ENCODE data around the gene GSTT2. TPM values are rescaled to one million over a fixed set of nuclear protein-coding genes. Genes with fewer than 3 reads are reported as not detected.

Gene GSTT2
- total RNA-seq, 4 donors from 2014 or later = 0.81 TPM; not detected in 3

DNA sequence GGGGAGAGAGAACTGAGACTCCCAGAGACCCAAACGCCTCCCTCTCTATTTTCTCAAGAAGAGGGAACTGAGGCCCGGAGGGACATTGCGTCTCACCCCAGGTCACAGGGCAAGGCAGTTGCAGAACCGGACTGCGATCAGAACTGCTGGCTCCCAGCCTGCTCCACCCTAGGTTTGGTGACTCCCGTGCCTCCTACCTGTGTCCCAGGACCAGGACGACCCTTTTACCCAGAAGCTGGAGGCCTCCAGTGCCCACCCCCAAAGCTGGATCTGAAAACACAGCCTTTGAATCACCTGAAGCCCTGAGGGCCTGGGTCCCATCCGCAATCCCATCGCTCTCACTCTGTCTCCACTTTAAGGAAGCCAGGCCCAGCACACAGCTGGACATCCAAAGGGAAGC lies 24.0 kb downstream of the GSTT2 start:
- Histone ChIP-seq H3K27ac (no peak overlapping the region), H3K36me3 (no peaks in the 10 kb centered on the region), H3K27me3 (no peaks in the 10 kb centered on the region), H3K4me1 (no peaks in the 10 kb centered on the region), H3K4me3 (no peak overlapping the region), H3K9me3 (no peaks in the 10 kb centered on the region)
- no peak for DNase-seq (ENCODE audit: low spot score in 2 of 2)
- TF ChIP-seq, protein P1, sequence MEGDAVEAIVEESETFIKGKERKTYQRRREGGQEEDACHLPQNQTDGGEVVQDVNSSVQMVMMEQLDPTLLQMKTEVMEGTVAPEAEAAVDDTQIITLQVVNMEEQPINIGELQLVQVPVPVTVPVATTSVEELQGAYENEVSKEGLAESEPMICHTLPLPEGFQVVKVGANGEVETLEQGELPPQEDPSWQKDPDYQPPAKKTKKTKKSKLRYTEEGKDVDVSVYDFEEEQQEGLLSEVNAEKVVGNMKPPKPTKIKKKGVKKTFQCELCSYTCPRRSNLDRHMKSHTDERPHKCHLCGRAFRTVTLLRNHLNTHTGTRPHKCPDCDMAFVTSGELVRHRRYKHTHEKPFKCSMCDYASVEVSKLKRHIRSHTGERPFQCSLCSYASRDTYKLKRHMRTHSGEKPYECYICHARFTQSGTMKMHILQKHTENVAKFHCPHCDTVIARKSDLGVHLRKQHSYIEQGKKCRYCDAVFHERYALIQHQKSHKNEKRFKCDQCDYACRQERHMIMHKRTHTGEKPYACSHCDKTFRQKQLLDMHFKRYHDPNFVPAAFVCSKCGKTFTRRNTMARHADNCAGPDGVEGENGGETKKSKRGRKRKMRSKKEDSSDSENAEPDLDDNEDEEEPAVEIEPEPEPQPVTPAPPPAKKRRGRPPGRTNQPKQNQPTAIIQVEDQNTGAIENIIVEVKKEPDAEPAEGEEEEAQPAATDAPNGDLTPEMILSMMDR (IDR thresholded peaks at IDR 0.05) = no peak
- no peak for TF ChIP-seq POLR2A (IDR thresholded peaks at IDR 0.05)
- no peak for TF ChIP-seq EP300 (IDR thresholded peaks at IDR 0.05)
- TF ChIP-seq POLR2AphosphoS5 (IDR thresholded peaks at IDR 0.05) = no peak
- 62% methylated on average over 9 of the region's 9 CpGs for WGBS

DNA sequence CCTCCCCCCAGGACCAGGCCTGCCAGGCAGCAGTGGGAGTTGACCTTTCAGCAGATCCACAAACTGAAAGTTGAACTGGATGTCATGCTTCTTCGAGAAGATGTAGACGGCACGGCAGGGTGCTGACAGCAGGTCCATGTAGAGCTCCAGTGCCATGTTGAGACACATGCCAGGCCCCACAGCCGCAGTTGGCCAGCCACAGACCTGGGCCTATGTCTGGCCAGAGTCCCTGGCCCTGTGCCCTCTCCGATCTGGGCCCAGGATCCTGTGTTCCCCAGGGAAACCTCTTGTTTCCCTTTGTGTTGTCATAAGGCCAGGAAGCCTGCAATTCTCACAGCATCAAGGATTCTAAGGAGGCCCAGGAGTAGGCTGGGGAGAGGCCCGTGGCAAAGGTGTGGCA lies 25.3 kb downstream of the GSTT2 start, which contains the start of gene GSTT4:
Gene GSTT4 (minus strand): TSS at position 253 of the 400 bp plus-strand sequence. CDS start 97 bp downstream, at position 156.
- WGBS = 74% methylated on average over 6 of the region's 6 CpGs
- Histone ChIP-seq H3K4me1 (no peaks in the 10 kb centered on the region), H3K9me3 (no peaks in the 10 kb centered on the region), H3K4me3 (no peak within 1 kb of the TSS), H3K27ac (no peak within 1 kb of the TSS), H3K36me3 (no peaks in the 10 kb centered on the region), H3K27me3 (no peaks in the 10 kb centered on the region)
- TF ChIP-seq POLR2A (IDR thresholded peaks at IDR 0.05) = no peak
- TF ChIP-seq, protein P1 (IDR thresholded peaks at IDR 0.05) = no peak
- no peak for TF ChIP-seq EP300 (IDR thresholded peaks at IDR 0.05)
- TF ChIP-seq POLR2AphosphoS5 (IDR thresholded peaks at IDR 0.05) = no peak
- peak in 1 of 2 donors; percentile 74 for DNase-seq (ENCODE audit: low spot score in 2 of 2)

DNA sequence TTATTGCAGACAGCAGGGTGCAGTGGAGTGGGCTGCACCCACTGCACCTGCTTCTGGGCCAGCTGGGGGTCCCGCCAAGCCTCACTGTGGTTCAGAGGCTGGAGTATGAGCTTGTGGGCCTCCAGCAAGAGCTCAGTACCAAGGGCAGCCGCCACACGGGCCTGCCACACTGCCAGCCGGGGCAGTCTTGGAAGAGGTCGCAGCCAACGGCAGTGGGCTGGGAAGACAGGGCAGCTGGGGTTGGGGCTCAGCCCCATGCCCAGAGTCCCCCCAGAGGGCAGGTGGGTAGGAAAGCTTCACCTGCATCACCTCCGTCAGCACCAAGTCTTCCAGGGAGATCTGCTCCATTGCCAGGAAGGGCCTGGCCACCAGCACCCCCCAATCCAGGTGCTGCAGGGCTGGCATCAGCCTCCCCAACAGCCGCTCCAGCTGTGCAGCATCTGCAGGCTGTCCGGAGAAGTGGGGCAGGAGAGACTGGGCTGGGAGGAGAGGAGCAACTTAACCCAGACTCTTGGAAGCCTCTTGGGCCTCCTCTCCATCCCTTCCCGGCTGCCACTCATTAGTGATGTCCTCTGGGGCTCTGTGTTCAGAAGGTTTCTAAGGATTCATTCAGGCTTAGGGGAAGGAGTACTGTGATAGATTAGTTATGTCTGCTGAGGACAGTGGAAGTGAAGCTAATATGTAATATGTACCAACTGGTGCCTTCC lies 26.4 kb downstream of the GSTT2 start:
- Histone ChIP-seq H3K4me1 (no peaks in the 10 kb centered on the region), H3K27me3 (no peaks in the 10 kb centered on the region), H3K9me3 (no peaks in the 10 kb centered on the region), H3K27ac (no peak overlapping the region), H3K36me3 (no peaks in the 10 kb centered on the region), H3K4me3 (no peak overlapping the region)
- peak in 1 of 2 donors; percentile 75 for DNase-seq (ENCODE audit: low spot score in 2 of 2)
- TF ChIP-seq EP300 (IDR thresholded peaks at IDR 0.05) (no peak), POLR2A (IDR thresholded peaks at IDR 0.05) (no peak)
- TF ChIP-seq, protein P1 (IDR thresholded peaks at IDR 0.05) = no peak
- whole genome bisulfite sequencing = 58% methylated on average over 10 of the region's 10 CpGs

DNA sequence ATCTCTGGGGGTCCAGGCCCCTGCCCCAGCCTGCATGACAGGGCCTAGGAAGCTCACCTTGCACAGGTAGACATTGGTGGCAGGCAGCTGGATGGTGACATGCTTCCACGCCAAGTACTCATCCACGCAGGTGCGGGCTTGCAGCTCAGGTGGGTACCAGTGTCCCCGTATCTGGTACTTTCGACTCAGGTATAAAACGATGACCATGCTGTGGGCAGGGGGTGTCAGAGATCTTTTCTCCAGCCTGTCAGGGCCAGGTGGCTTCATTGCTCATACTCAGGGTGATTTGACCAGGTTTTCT lies 26.9 kb downstream of the GSTT2 start:
- DNase-seq (ENCODE audit: low spot score in 2 of 2) = no peak
- Histone ChIP-seq H3K4me3 (no peak overlapping the region), H3K27me3 (no peaks in the 10 kb centered on the region), H3K27ac (no peak overlapping the region), H3K4me1 (peaks cover 2% of the 10 kb centered on the region), H3K9me3 (no peaks in the 10 kb centered on the region), H3K36me3 (no peaks in the 10 kb centered on the region)
- no peak for TF ChIP-seq EP300 (IDR thresholded peaks at IDR 0.05)
- TF ChIP-seq, protein P1 (IDR thresholded peaks at IDR 0.05) = no peak
- no peak for TF ChIP-seq POLR2AphosphoS5 (IDR thresholded peaks at IDR 0.05)
- no peak for TF ChIP-seq POLR2A (IDR thresholded peaks at IDR 0.05)
- 97% methylated on average over 6 of the region's 6 CpGs for WGBS

DNA sequence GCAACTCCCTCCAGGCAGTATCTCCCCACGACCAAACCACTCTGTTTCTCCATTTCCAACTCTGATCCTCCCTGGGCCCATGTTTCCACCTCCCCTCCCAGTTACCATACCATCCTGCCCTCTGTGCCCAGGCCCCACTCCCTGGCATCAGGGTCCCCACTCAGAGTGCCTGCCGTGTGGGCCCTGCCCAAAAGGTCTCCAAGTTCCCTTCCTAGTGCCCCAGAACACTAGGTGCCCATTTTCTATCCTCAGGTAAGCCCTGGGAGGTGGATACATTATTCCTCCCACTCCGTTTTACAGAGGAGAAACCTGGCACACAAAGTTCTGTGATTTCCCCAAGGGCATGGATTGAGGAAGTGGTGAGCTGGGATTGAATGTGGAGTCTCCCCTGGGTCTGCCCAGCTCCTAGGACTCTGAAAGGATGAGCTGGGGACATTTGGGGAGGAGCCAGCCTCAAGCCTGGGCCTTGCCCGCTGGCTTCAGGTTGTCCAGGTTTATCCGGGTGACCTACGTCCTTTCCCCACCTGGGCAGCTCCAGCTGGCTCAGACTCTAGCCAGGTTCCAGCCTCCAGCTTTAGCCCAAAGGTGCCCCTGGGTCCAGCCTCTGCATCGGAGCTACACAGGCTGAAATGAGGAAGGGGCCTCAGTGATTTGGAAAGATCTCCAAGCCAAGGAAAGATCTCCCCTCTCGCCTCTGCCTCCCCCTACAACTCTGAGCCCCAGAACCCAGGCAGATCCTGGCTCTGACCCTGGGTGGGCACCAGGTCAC lies 27.5 kb downstream of the GSTT2 start:
- no peak overlapping the region for H3K4me3 ChIP-seq
- peaks cover 8% of the 10 kb centered on the region for H3K4me1 ChIP-seq
- no peaks in the 10 kb centered on the region for H3K36me3 ChIP-seq
- no peaks in the 10 kb centered on the region for H3K27me3 ChIP-seq
- H3K9me3 ChIP-seq = no peaks in the 10 kb centered on the region
- WGBS = 78% methylated on average over 8 of the region's 8 CpGs
- DNase-seq (ENCODE audit: low spot score in 2 of 2) = peak in 1 of 2 donors; percentile 75
- TF ChIP-seq POLR2AphosphoS5 (IDR thresholded peaks at IDR 0.05) (no peak), POLR2A (IDR thresholded peaks at IDR 0.05) (no peak), EP300 (IDR thresholded peaks at IDR 0.05) (no peak)
- TF ChIP-seq, protein P1 (IDR thresholded peaks at IDR 0.05) = no peak
- no peak overlapping the region for H3K27ac ChIP-seq
